Stimulated activated CD4-positive, alpha-beta T cell treated with anti-CD3 and anti-CD28 coated beads, Interleukin-4, amount 100 ng/mL, for 1 hour (primary cell): ENCODE results near the gene COL13A1.

ENCODE experiments used
- DNase-seq: peaks from one replicate; pipeline ENCODE4 v3.0.0-alpha.2; 2020

Gene COL13A1

GRCh38 chr10:69892406-69892805 lies 90.7 kb downstream of the COL13A1 start:
- no peak for DNase-seq

DNA sequence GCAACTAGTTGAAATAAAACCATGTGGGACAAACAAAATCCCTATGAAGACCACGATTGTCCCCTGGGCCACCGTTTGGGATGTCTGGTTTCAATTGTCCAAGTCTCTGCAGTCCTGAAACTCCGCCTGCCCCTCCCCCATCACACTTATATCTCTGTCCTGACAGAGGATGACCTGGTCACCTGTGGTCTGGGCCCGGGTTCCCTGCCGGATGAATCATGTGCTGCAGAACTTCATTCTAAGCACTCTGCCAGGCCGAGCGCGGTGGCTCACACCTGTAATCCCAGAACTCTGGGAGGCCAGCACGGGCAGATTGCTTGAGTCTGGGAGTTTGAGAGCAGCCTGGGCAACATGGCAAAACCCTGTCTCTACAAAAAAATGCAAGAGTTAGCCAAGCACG lies 91.1 kb downstream of the COL13A1 start:
- no peak for DNase-seq

GRCh38 chr10:69893271-69893900 lies 91.7 kb downstream of the COL13A1 start:
- DNase-seq, result no peak

- no peak for DNase-seq
Observed at GRCh38 chr10:69894156-69894555, 92.5 kb downstream of the COL13A1 start.

DNA sequence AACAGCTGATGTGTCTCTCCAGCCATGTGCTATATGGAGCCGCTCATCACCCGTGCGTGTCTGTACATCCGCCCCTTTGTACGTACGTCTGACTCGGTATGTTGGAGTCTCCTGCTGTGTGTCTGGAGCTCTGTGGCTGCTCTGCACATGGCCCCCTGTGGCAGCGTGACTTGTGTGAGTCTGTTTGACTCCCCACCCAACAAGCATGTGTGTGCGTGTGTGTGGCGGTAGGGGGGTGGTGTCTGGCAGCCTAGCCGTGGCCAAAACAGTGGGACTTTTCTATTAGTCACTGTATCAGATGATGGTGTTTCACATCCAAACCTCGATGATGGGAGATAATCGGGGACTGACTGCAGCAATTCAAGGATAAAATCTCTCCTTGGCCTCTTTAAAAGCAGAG lies 94.1 kb downstream of the COL13A1 start:
- no peak for DNase-seq

DNA sequence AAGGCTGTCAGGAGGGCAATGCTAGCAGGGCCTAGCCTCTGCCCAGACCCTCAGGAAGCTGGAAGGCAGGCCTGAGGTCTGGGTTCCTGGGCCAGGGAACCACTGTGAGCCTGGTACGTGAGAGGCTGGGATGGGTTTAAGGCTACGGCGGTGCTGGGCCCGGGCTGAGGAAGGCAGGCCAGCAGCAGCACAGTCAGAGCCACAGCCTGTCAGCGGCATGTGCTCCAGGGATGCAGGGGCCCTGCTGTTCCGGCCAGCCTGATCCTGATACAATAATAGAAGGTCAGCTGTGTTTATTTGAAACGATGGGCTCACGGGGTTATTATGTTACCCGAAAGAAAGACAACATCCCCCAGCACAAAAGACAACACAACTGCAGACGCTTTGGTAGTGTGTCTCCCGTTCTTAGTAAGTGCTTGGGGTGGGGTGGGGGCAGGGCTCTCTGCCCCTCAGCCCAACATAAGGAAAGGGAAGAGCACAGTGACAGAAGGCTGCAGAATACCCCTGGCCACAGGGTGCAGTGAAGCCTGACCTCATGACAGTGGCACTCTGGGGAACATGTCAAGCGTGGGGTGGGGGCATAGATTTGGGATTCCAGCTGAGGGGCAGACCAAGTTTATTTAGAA lies 95.0 kb downstream of the COL13A1 start:
- DNase-seq, result no peak

DNA sequence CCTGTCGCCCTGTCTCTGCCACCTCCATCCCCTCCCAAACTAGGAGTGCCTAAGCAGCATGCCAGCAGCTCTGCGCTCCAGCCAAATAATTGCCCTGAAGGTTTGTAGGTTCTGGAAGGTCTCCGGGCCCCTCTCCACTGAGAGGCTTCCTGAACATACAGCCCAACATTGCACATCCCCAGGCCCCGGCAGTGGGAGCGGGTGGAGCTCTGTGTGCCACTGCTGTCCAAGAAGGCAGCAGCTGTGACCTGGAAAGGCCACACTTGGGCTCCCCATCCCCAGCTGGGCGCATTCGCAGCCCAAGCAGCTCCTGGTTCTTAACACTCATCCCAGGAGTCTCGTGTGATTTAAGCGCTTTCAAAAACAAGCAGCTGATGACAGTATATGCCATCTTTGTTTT lies 95.7 kb downstream of the COL13A1 start:
- no peak for DNase-seq

- no peak for DNase-seq
Observed at GRCh38 chr10:69897999-69898398, 96.3 kb downstream of the COL13A1 start.

DNA sequence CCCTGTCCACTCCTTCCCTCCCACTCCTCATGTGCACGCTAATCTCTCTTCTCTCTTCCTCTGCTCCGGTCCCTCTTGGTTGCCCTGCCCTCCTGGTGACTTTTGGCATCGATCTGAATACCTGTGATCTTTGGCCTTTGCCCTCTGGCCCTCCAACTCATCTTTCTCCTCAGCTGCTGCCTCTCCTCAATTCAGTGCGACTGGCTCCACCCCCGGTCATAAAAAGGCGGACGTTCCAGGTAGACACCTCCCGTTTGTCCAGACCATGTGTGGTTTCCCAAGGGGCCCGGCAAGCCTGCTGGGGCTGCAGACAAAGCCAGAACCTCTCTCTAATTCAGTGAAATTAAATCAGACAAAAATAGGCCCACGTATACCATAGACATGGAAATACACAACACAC lies 96.8 kb downstream of the COL13A1 start:
- DNase-seq, result no peak

GRCh38 chr10:69898941-69899340 lies 97.2 kb downstream of the COL13A1 start:
- DNase-seq, result no peak

- DNase-seq, result no peak
Observed at GRCh38 chr10:69899727-69900595, 98.3 kb downstream of the COL13A1 start.

- no peak for DNase-seq
Observed at GRCh38 chr10:69901022-69901421, 99.3 kb downstream of the COL13A1 start.

DNA sequence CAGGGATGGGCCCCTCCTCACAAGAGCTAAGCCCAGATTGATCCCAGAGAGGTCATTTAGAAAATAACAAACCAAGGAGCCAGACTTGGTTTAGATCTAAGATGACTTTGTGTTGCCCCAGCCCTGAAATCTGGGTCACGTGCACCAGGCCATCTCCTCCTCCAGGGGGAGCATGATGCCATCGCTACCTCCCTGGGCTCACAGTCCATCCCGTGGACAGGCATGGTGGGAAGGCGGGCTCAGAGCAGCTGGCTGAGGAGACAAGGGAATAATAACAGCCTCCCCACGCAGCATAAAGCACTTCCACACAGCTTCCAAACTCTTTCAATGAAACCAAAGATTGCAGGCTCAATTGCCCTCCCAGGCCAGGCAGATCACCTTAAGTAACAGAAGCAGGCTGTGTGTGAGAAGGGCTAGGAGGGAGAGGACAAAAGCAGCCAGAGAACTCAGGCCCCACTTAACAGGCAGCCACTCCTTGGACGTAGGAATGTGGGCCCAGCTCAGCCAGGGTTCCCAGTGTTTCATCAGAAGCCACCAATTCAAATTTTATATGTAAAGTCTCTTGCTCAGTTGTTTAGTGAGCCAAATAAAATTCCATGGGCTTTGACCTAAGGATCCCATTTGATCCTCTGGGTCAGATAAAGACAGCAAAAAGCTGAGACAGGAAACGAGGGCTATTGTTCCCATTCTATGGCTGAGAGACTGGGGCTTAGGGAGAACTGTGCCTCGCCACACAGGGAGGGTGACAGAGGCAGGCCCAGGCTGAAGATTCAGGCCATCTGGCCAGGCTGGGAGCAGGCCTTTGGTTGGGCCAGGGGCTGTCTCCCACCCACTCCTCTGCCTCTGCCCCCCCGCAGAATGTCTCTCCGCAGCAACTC lies 100.2 kb downstream of the COL13A1 start:
- no peak for DNase-seq

- DNase-seq, result no peak
Observed at GRCh38 chr10:69902835-69903535, 101.3 kb downstream of the COL13A1 start.

DNA sequence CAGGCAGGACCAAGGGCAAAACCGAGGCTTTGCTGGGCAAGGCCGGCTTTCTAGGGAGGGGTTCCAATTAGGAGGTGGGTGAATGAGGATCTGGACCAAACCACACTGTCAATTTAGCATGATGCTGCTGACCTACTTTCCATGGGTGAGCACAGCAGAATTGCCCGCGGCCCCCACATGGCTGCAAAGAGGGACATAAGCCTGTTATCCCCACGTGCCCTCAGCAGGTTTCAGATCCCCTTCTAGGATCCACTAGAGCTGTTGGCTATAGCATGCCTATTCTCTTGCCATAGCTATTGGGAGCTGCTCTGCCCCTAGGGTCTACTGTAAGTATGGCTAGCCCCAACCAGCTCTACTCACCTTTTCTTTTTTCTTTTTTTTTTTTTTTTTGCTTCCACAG lies 102.8 kb downstream of the COL13A1 start:
- DNase-seq, result no peak

DNA sequence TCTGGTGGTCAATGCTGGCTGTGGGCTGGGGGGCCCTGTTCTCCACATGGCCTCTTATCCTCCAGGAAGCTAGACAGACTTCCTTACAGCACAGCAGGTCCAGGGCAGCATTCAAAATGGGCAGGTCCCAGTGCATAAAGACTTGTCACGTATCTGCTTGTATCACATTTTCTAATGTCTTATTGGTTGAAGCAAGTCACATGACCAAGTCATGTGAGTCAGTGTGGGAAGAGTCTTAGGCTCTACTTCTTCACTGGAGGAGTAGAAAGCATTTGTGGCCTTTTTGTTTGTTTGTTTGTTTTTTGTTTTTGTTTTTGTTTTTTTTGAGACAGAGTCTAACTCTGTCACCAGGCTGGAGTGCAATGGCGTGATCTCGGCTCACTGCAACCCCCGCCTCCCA lies 104.7 kb downstream of the COL13A1 start:
- no peak for DNase-seq

GRCh38 chr10:69907517-69907916 lies 105.8 kb downstream of the COL13A1 start:
- no peak for DNase-seq

- DNase-seq, result no peak
Observed at GRCh38 chr10:69908124-69908523, 106.4 kb downstream of the COL13A1 start.

- DNase-seq, result no peak
Observed at GRCh38 chr10:69910561-69910960, 108.9 kb downstream of the COL13A1 start.

DNA sequence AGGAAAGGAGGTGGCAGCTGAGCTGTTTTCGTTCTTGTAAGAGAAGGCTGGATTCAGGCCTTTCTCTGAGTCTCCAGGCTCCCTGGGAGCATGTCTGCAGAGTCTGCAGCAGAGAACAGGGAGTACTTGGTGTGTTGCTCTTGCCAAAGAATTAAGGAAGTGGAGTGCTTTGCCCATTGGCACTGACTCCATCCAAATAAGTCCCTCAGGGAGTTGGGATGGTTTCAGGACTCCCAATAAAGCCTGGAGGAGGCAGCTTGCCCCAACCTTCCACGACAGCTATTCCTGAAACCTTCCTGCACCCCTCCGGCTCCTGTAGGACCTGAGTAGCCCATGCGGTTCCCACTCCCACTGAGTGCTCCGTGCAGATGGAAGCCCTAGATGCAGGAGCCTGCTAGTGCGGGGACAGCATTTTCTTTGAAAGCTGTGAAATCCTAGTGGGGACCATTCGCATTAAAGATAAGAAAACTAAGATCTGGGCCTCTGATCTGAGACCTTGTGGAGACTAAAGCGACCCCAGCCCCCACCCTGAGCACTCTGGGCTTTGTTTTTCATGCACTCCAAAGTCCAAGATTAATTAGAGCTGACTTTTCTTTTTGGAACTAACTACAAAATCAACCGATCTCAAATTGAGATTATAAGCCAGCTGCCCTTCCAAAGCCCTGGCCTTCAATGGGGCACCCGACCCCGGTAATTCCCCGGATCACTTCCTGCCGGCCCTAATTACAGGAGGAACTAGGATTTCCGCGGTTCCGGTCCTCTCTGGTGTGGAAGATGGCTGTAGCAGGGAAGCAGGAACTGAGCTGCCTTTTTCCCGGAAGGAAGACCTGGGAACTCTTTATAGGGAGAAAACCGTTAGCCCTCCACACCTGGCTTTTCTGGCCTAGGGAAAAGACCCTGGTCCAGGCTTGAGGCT lies 110.2 kb downstream of the COL13A1 start:
- no peak for DNase-seq

DNA sequence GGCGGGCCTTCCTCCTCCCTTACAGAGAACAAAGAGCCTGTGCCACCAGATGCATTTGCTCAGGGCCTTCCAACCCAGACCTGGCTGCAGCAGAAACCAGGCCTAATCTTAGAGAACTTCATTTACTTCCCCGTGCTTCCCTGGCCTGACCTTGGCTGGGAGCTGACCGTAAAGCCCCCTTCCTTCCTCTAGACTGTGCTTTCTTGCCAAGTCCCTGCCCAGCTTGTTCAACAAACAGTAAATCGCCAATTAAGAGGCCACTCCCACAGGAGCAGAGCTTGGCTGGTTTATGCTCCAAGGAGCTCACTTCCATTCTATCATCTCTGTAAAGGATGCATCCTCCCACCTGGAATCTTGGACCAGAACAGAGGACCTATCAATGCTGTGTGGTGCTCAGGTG lies 110.9 kb downstream of the COL13A1 start:
- DNase-seq, result no peak
